Stimulated activated CD4-positive, alpha-beta T cell treated with anti-CD3 and anti-CD28 coated beads, Interleukin-1b, Interleukin-23, amount 100 ng/mL, for 48 hours (primary cell): ENCODE results near the gene AFG1L.
"Not testable (repeated sequence)": the region's sequence is repeated elsewhere in the genome, so short reads cannot be mapped to it uniquely, and the experiment has no call there.

Experiments used
- DNase-seq: peaks from one replicate; pipeline ENCODE4 v3.0.0-alpha.2; 2020

AFG1L gene

DNA sequence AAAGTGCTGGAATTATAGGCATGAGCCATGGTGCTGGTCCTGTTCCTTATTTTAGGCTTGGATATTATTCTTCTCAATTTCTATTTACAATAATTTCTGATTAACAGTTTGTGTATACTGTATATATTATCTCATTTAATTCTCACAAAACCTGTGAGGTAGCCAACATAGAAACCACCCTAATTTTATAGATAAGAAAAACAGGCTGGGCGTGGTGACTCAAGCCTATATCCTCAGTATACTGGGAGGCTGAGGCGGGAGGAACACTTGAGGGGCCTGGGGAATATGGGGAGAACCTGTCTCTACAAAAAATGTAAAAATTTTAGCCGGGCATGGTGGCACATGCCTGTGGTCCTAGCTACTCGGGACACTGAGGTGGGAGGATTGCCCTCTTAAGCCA, 3.8 kb upstream of the AFG1L start:
- no peak for DNase-seq

- not testable (repeated sequence) for DNase-seq
Measured at GRCh38 chr6:108292561-108292960, 2.3 kb upstream of the AFG1L start.

DNA sequence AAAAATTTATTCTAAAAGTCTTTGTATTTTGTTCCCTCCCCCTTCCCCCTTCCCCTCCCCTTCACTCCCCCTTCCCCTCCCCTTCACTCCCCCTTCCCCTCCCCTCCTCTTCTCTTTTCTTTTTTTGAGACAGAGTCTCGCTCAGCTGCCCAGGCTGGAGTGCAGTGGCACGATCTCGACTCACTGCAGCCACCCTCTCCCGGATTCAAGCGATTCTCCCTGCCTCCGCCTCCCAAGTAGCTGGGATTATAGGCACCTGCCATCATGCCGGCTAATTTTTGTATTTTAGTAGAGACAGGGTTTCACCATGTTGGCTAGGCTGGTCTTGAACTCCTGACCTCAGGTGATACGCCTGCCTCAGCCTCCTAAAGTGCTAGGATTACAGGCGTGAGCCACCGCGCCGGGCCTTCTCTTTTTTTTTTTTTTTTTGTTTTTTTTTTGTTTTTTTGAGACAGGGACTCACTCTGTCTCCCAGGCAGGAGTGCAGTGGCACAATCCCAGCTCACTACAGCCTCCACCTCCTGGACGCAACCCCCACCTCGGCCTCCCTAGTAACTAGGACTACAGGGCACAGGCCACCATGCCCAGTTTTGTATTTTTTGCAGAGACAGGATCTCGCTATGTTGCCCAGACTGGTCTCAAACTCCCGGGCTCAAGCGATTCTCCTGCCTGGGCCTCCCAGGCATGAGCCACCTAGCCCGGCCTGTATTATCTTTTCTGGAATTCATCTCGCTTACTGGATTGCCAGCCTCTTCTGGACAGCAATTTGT, 1.1 kb upstream of the AFG1L start:
- DNase-seq = no peak

DNA sequence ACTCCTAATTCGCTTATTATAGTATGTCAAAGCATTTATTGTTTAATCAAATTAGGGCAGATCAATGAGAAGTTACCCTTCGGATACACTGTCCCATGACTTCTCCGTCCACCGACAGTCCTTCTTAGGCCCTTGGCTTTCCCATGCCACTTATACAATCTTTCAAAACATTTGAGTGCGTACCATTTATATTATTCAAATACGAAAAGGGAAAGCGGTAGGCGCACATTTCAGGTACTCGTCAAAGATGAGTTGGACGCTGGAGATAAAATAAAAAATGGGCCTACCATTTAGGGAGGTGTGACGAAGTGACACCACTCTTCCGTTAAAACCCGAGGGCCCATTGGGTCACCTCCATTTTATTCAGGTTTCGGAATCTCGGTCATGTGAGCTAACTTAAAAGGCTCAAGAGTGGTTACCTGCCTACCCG, 542 bp upstream of the AFG1L start:
- DNase-seq = no peak

DNA sequence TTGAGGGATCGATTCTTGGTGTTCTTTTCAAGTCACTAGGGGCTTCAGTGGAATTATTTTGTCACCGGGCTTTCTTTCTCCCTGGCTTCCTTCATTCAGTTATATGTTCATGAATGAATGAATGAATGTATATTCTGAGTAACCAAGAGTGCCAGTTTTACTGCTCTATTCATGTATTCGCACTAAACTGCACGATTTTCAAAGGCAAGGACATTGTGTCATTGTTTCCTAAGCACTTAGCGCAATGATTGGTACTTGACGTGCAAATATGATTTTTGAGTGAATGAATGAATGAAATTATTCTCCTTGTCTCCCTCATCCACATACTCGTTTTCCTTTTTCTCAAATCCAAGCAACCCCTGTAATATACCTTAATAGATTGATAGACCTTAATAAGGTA, 822 bp downstream of the AFG1L start:
- DNase-seq = no peak

DNA sequence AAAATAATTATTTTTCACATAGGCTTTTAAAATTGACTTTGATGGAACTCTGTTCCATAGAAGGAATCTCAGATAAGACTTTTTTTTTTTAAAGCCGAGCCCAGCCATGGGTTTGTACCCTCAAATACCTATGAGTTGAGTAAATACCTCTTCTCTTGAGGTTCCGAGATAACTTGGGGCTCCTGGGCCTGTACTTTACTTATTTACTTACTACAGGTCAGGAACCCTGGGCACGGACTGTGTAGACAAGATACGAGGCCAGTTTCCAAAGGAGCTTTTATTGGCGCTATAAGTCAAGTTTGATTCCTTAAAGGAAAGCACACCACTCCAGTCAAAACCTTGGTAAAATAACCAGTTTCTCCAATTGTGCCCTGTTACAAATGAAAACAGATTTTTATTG, 7.5 kb downstream of the AFG1L start:
- DNase-seq = no peak

DNA sequence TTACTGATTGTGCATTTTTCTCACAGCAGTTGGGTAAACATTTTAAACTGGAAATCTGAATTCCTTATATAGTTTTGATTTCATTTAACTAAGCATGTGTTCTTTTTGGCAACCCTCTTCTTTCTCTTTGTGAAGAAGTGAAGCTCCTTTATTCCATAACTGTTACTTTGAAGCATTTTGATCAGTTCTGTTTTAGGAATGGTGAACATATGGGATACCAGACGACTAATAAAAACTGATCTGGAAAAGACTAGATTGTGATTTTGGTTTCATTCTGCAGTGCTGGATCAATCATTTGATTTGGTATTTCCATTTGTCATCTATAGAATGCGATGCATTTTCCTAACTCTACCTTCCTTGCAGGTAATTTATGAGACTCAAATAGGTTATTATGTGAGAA, 9.8 kb downstream of the AFG1L start:
- no peak for DNase-seq

GRCh38 chr6:108308641-108309040, 13.8 kb downstream of the AFG1L start:
- DNase-seq = not testable (repeated sequence)

DNA sequence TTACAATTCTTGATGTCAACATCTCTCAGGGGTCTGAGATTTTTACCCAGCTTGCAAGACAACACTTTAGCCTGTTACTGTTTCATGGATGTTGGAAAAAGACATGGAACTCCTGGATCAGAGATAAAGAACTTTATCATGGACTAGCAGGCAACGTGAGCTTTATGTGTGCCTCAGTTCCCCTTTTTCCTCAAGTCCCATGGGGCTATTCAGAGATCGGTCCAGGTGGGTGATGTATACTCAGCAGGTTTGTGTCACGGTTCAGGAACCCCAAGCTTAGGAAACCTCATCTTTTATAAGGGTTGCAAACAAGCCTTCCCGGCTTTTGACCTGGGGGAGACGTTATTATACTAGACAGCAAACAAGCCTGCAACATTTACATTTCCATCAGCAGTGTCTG, 15.0 kb downstream of the AFG1L start:
- no peak for DNase-seq

DNA sequence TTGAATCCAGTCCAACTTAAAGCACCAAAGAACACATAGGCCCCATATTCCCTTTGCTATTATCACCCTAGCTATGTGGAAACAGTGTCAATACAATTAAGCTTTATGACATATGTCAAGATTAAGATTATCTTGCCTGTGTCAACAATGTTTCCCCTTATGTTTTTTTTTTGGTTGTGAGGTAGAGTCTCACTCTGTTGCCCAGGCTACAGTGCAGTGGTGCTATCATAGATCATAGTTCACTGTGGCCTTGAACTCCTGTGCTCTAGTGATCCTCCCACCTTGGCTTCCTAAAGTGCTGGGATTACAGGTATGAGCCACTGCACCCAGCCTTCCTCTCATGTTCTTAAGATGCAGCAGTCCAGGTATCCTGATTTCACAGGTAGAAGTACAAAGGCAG, 17.8 kb downstream of the AFG1L start:
- no peak for DNase-seq

DNA sequence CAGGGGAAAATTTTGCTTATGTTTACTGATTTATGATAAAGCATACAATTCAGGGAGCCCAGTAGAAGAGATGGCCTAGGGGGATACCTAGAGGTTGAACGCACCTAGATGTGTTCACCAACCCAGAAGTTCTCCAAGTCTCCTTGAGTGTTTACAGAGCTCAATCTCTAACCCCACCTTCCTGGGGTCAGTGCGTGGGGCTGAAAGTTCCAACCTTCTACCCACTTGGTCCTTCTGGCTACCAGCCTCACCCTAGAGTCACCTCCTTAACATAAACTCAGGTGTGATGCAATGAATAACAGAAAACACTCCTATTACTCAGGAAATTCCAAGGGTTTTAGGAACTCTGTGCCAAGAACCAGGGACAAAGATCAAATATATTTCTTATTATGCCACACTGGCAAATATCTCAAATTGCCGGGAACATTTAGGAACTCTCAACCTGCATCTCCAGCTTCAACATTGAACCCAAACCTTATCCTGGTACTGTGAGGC, 26.4 kb downstream of the AFG1L start:
- no peak for DNase-seq

- DNase-seq = no peak
Measured at GRCh38 chr6:108322728-108323127, 27.9 kb downstream of the AFG1L start.

GRCh38 chr6:108323710-108324466, 29.0 kb downstream of the AFG1L start:
- no peak for DNase-seq

- not testable (repeated sequence) for DNase-seq
Measured at GRCh38 chr6:108330221-108330785, 35.4 kb downstream of the AFG1L start.

- no peak for DNase-seq
Measured at GRCh38 chr6:108330806-108331205, 36.0 kb downstream of the AFG1L start.

DNA sequence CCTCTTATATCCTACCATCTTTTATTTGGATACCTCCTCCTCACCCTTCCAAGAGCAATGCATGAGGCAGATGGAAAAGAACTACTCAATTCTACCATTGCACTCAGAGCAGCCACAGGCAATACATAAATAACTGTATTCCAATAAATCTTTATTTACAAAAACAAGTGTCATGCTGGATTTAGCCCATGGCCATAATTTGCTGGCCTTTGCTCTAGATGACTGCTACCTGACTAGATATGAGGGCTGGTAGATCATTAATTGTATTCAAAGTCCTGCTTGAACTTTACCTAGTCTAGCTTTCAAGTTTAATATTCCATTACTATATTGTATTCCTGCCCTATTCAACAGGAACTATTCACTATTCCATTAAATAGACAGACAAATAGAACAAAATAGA, 37.1 kb downstream of the AFG1L start:
- DNase-seq = no peak

DNA sequence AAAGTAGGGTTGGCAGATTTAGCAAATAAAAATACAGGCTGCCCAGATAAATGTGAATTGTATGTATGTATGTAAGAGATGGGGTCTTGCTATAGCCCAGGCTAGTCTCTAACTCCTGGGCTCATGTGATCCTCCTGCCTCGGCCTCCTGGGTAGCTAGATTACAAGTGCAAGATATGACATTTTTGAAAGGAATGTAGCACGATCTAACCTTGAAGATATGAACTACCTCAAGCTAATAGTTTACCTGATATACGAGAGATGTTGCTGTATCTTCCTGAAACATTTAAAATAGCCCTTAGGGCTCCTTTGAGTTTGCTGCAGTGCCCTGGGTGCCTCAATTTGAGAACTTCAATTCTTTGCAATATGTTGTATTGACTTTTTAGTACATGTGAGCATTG, 42.1 kb downstream of the AFG1L start:
- no peak for DNase-seq

GRCh38 chr6:108337721-108338120, 42.9 kb downstream of the AFG1L start:
- no peak for DNase-seq

- DNase-seq = no peak
Measured at GRCh38 chr6:108341372-108341771, 46.5 kb downstream of the AFG1L start.

DNA sequence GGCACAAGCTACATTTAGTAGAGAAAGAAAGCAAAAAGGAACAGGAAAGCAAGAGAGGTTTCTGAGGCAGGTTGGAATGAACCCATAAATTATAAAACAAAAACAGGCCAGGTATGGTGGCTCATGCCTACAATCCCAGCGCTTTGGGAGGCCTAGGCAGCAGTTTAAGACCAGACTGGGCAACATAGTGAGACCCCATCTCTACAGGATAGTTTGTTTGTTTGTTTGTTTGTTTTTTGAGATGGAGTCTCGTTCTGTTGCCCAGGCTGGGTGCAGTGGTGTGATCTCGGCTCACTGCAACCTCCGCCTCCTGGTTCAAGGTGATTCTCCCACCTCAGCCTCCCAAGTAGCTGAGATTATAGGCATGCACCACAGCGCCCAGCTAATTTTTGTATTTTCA, 49.0 kb downstream of the AFG1L start:
- DNase-seq = no peak

DNA sequence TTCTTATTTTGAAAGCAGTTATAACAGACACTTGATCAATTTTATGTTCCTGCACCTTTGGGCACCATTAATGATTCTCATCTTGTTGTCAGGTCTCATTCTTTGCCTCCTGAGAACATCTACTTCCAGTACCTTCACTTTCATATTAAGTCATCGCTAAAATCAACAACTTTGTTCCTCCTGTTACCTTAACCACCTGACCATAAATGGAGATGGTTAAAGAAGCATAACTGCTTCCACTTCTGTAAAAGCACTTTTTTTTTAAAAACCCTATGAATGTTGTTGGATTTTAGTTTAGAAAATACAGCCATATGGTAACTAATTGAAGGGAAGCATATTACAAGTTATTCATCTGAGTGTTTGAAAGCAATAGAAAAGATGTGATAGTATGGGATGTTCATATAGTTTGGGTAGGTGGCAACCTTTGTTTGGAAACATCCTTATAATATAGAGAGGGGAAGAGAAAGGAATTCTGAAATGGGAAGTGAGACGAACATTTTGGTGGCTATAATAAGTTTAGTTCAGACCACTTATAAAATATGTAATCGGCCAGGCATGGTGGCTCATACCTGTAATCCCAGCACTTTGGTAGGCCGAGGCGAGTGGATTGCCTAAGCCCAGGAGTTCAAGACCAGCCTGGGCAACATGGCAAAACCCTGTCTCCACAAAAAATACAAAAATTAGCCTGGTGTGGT, 53.9 kb downstream of the AFG1L start:
- no peak for DNase-seq

- no peak for DNase-seq
Measured at GRCh38 chr6:108350528-108350927, 55.7 kb downstream of the AFG1L start.

- no peak for DNase-seq
Measured at GRCh38 chr6:108353853-108354252, 59.0 kb downstream of the AFG1L start.
